HEK293 (cell line): ENCODE results near the gene SCFD2.
"Not testable (repeated sequence)": the region's sequence is repeated elsewhere in the genome, so short reads cannot be mapped to it uniquely, and the experiment has no call there.

Source experiments
- CTCF ChIA-PET: fragments of 350-600 bp; formaldehyde crosslinking; extraction: SDS; loops from one replicate; lab custom pipeline; 2021; ENCODE audit warnings: antibody characterized with exemption; lab: Yijun Ruan, JAX
- POLR2A ChIA-PET: fragments of 300-600 bp; formaldehyde crosslinking; extraction: SDS; loops from one replicate; lab custom pipeline; 2020; ENCODE audit warnings: antibody characterized with exemption, inconsistent platforms; lab: Yijun Ruan, JAX
- H3K27ac ChIP-seq: fragments of 200-500 bp; sonication (Bioruptor generic); 2 replicates; pipeline ENCODE4 v1.5.1; 2014; ENCODE audit warnings: low read depth, low read length, control low read depth, inconsistent platforms; ENCODE audit errors: extremely low read depth
- H3K36me3 ChIP-seq, 2 experiments: fragments of 200-500 bp in 1 of 2; sonication (Bioruptor generic) in 1 of 2; 1 replicate in 1 of 2; 2 replicates in 1 of 2; pipeline ENCODE4 v1.5.1; 2014 to 2017; ENCODE audit warnings: inconsistent platforms in 2 of 2, low read length in 2 of 2; ENCODE audit not compliant: control insufficient read depth in 2 of 2, insufficient read depth in 1 of 2
- H3K4me1 ChIP-seq: fragments of 200-500 bp; sonication (Bioruptor generic); 2 replicates; pipeline ENCODE4 v1.5.1; 2014; ENCODE audit warnings: mild to moderate bottlenecking, low read length, inconsistent platforms; ENCODE audit not compliant: control insufficient read depth, insufficient read depth
- H3K4me3 ChIP-seq: 2 replicates; pipeline ENCODE4 v1.5.1; 2011; ENCODE audit warnings: low read depth, mild to moderate bottlenecking, control low read depth, low read length, moderate library complexity
- H3K9me3 ChIP-seq: fragments of 200-500 bp; sonication (Bioruptor generic); 2 replicates; pipeline ENCODE4 v1.5.1; 2014; ENCODE audit warnings: low read depth, low read length, inconsistent platforms; ENCODE audit not compliant: control insufficient read depth, insufficient read depth
- BCL11B ChIP-seq: fragments of 450-650 bp; formaldehyde crosslinking; IDR thresholded peaks from 2 replicates; pipeline ENCODE4 v1.5.1; 2016; ENCODE audit warnings: low read depth, missing biosample characterization, missing genetic modification characterization
- MZF1 ChIP-seq: fragments of 450-650 bp; formaldehyde crosslinking; IDR thresholded peaks from 2 replicates; pipeline ENCODE4 v1.5.1; 2017; ENCODE audit warnings: missing biosample characterization, missing genetic modification characterization, borderline replicate concordance
- REPIN1 ChIP-seq: fragments of 450-650 bp; formaldehyde crosslinking; IDR thresholded peaks from 2 replicates; pipeline ENCODE4 v1.5.1; 2017; ENCODE audit warnings: missing biosample characterization, missing genetic modification characterization, low read depth
- SETDB1 ChIP-seq: IDR thresholded peaks from one replicate; pipeline ENCODE4 v1.6.1; 2017; ENCODE audit warnings: mild to moderate bottlenecking, low read length, moderate library complexity, mixed read lengths; ENCODE audit not compliant: insufficient read length
- SP3 ChIP-seq: fragments of 450-650 bp; formaldehyde crosslinking; IDR thresholded peaks from 2 replicates; pipeline ENCODE4 v1.5.1; 2016; ENCODE audit warnings: missing biosample characterization, missing genetic modification characterization
- TCF7L2 ChIP-seq: IDR thresholded peaks from 2 replicates; pipeline ENCODE4 v1.6.1; 2011; ENCODE audit warnings: low read depth, mild to moderate bottlenecking, inconsistent platforms, low read length, moderate library complexity, borderline replicate concordance
- ZBTB1 ChIP-seq: fragments of 450-650 bp; formaldehyde crosslinking; IDR thresholded peaks from 2 replicates; pipeline ENCODE4 v1.5.1; 2016; ENCODE audit warnings: missing biosample characterization, missing genetic modification characterization
- ZBTB21 ChIP-seq: fragments of 450-650 bp; formaldehyde crosslinking; IDR thresholded peaks from 2 replicates; pipeline ENCODE4 v1.5.1; 2017; ENCODE audit warnings: missing biosample characterization, missing genetic modification characterization
- ZFP41 ChIP-seq: fragments of 450-650 bp; formaldehyde crosslinking; IDR thresholded peaks from 2 replicates; pipeline ENCODE4 v1.5.1; 2016; ENCODE audit warnings: missing biosample characterization, missing genetic modification characterization, borderline replicate concordance
- ZNF157 ChIP-seq: fragments of 450-650 bp; formaldehyde crosslinking; IDR thresholded peaks from 2 replicates; pipeline ENCODE4 v1.5.1; 2016; ENCODE audit warnings: missing biosample characterization, missing genetic modification characterization
- ZNF214 ChIP-seq: fragments of 450-650 bp; formaldehyde crosslinking; IDR thresholded peaks from 2 replicates; pipeline ENCODE4 v1.5.1; 2017; ENCODE audit warnings: missing biosample characterization, mild to moderate bottlenecking, missing genetic modification characterization, borderline replicate concordance
- ZNF239 ChIP-seq: fragments of 450-650 bp; formaldehyde crosslinking; IDR thresholded peaks from 2 replicates; pipeline ENCODE4 v1.5.1; 2016; ENCODE audit warnings: missing biosample characterization, missing genetic modification characterization
- ZNF24 ChIP-seq: fragments of 450-650 bp; formaldehyde crosslinking; IDR thresholded peaks from 2 replicates; pipeline ENCODE4 v1.5.1; 2016; ENCODE audit warnings: missing biosample characterization, missing genetic modification characterization
- ZNF274 ChIP-seq, 2 experiments: fragments of 200-500 bp in 1 of 2; fragments of 450-650 bp in 1 of 2; sonication (Bioruptor generic) in 1 of 2; formaldehyde crosslinking in 1 of 2; IDR thresholded peaks; 2 replicates each; pipeline versions ENCODE4 v1.5.1 to v1.6.1; 2014 to 2016; ENCODE audit warnings: borderline replicate concordance in 1 of 2, inconsistent platforms in 1 of 2, low read length in 1 of 2, missing biosample characterization in 1 of 2, missing genetic modification characterization in 1 of 2
- ZNF350 ChIP-seq: fragments of 450-650 bp; formaldehyde crosslinking; IDR thresholded peaks from 2 replicates; pipeline ENCODE4 v1.5.0; 2017; ENCODE audit warnings: missing biosample characterization, mild to moderate bottlenecking, missing genetic modification characterization
- ZNF354C ChIP-seq: fragments of 450-650 bp; formaldehyde crosslinking; IDR thresholded peaks from 2 replicates; pipeline ENCODE4 v1.5.1; 2016; ENCODE audit warnings: missing biosample characterization, missing genetic modification characterization, low read depth, borderline replicate concordance
- ZNF366 ChIP-seq: fragments of 450-650 bp; formaldehyde crosslinking; conservative IDR thresholded peaks from 2 replicates; pipeline ENCODE4 v1.5.1; 2016; ENCODE audit warnings: missing biosample characterization, missing genetic modification characterization
- ZNF404 ChIP-seq: fragments of 450-650 bp; formaldehyde crosslinking; IDR thresholded peaks from 2 replicates; pipeline ENCODE4 v1.5.1; 2017; ENCODE audit warnings: missing biosample characterization, missing genetic modification characterization
- ZNF433 ChIP-seq: fragments of 450-650 bp; formaldehyde crosslinking; IDR thresholded peaks from 2 replicates; pipeline ENCODE4 v1.5.1; 2016; ENCODE audit warnings: missing biosample characterization, missing genetic modification characterization, low read depth
- ZNF571 ChIP-seq: fragments of 450-650 bp; formaldehyde crosslinking; IDR thresholded peaks from 2 replicates; pipeline ENCODE4 v1.5.0; 2017; ENCODE audit warnings: missing biosample characterization, missing genetic modification characterization
- ZNF660 ChIP-seq: fragments of 450-650 bp; IDR thresholded peaks from 2 replicates; pipeline ENCODE4 v1.5.1; 2018; ENCODE audit warnings: missing biosample characterization, mild to moderate bottlenecking, missing genetic modification characterization
- ZSCAN23 ChIP-seq: fragments of 450-650 bp; formaldehyde crosslinking; IDR thresholded peaks from 2 replicates; pipeline ENCODE4 v1.5.1; 2016; ENCODE audit warnings: missing biosample characterization, missing genetic modification characterization
- TF ChIP-seq, protein P1 (sequence below): fragments of 450-650 bp; formaldehyde crosslinking; IDR thresholded peaks from 2 replicates; pipeline ENCODE4 v1.5.1; 2017; ENCODE audit warnings: missing biosample characterization, missing genetic modification characterization
- TF ChIP-seq, protein P2 (sequence below): fragments of 450-650 bp; formaldehyde crosslinking; IDR thresholded peaks from 2 replicates; pipeline ENCODE4 v1.5.1; 2016; ENCODE audit warnings: missing biosample characterization, missing genetic modification characterization
- TF ChIP-seq, protein P3 (sequence below): fragments of 450-650 bp; formaldehyde crosslinking; IDR thresholded peaks from 2 replicates; pipeline ENCODE4 v1.5.1; 2016; ENCODE audit warnings: missing biosample characterization, missing genetic modification characterization

SCFD2 gene

DNA sequence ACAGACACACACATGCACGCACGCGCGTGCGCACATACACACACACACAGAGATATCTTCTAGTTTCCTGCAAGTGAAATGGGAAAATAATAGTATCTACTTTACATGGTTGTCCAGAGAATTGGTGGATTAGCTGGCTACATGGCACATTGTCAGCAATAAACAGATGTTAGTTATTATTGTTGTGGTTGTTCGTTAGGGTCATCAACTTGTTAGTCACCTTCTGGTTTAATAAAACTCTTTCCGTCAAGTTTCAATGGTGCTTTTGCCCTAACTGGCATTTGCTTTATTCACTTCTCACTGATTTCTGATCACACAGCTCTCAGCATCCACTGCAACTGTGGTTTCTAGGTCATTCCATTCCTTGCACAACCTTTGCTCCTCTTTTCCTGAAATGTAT, 529.2 kb downstream of the SCFD2 start:
- ChIA-PET POLR2A (interaction anchor here (1.9 kb wide), 1 partner anchor 124 kb away, joined by 9 read pairs; no protein-coding TSS in a partner anchor), CTCF (no interaction called here)
- Histone ChIP-seq H3K9me3 (no peaks in the 10 kb centered on the region), H3K36me3 (no peaks in the 10 kb centered on the region), H3K4me1 (no peaks in the 10 kb centered on the region), H3K4me3 (no peak overlapping the region), H3K27ac (no peak overlapping the region)
- no peak for TF ChIP-seq ZNF239
- no peak for TF ChIP-seq ZNF214 (tag by site-specific recombination)
- TF ChIP-seq TCF7L2: no peak
- TF ChIP-seq ZNF24: no peak
- no peak for TF ChIP-seq ZNF433
- TF ChIP-seq SETDB1: no peak
- TF ChIP-seq ZNF354C (tag by site-specific recombination): no peak
- no peak for TF ChIP-seq MZF1 (tag by site-specific recombination)
- TF ChIP-seq REPIN1 (tag by site-specific recombination): no peak
- TF ChIP-seq, protein P1, sequence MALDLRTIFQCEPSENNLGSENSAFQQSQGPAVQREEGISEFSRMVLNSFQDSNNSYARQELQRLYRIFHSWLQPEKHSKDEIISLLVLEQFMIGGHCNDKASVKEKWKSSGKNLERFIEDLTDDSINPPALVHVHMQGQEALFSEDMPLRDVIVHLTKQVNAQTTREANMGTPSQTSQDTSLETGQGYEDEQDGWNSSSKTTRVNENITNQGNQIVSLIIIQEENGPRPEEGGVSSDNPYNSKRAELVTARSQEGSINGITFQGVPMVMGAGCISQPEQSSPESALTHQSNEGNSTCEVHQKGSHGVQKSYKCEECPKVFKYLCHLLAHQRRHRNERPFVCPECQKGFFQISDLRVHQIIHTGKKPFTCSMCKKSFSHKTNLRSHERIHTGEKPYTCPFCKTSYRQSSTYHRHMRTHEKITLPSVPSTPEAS (tag by site-specific recombination): no peak
- no peak for TF ChIP-seq SP3 (tag by site-specific recombination)
- TF ChIP-seq ZNF350 (tag by site-specific recombination): no peak
- no peak for TF ChIP-seq ZNF660 (tag by site-specific recombination)
- no peak for TF ChIP-seq BCL11B (tag by site-specific recombination)
- no peak for TF ChIP-seq ZNF274 (IDR thresholded peaks at IDR 0.05; ENCODE audit: low read length)
- TF ChIP-seq ZNF274 (tag by site-specific recombination; IDR thresholded peaks at IDR 0.05; ENCODE audit: borderline replicate concordance): no peak
- TF ChIP-seq ZNF571: no peak
- no peak for TF ChIP-seq ZNF404 (tag by site-specific recombination)
- TF ChIP-seq, protein P2, sequence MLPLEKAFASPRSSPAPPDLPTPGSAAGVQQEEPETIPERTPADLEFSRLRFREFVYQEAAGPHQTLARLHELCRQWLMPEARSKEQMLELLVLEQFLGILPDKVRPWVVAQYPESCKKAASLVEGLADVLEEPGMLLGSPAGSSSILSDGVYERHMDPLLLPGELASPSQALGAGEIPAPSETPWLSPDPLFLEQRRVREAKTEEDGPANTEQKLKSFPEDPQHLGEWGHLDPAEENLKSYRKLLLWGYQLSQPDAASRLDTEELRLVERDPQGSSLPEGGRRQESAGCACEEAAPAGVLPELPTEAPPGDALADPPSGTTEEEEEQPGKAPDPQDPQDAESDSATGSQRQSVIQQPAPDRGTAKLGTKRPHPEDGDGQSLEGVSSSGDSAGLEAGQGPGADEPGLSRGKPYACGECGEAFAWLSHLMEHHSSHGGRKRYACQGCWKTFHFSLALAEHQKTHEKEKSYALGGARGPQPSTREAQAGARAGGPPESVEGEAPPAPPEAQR: no peak
- TF ChIP-seq ZBTB21 (tag by site-specific recombination): no peak
- no peak for TF ChIP-seq ZBTB1 (tag by site-specific recombination)

DNA sequence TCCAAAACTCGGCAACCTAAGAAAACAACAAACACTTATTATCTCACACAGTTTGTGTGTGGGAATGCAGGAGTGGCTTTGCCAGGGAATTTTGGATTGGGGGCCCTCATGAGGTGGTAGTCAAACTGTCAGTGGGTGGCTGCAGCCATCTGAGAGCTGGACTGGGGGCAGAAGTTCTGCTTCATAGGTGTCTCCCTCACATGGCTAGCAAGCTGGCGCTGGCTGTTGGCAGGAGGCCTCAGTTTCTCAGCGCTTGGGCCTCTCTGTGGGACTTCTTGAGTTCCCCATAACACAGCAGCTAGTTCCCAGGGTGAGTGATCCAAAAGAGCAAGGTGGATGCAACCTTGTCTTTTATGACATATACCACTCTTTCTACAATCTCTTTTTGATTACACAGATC, 529.7 kb downstream of the SCFD2 start:
- Histone ChIP-seq H3K27ac (no peak overlapping the region), H3K4me3 (no peak overlapping the region), H3K9me3 (no peaks in the 10 kb centered on the region), H3K4me1 (no peaks in the 10 kb centered on the region), H3K36me3 (no peaks in the 10 kb centered on the region)
- ChIA-PET POLR2A (no interaction called here), CTCF (interaction anchor here (0.6 kb wide), 1 partner anchor 1708 kb away, joined by 3 read pairs; no protein-coding TSS in a partner anchor)
- no peak for TF ChIP-seq ZNF366 (tag by site-specific recombination)
- no peak for TF ChIP-seq SP3 (tag by site-specific recombination)
- no peak for TF ChIP-seq ZSCAN23 (tag by site-specific recombination)
- TF ChIP-seq ZNF157 (tag by site-specific recombination): no peak
- TF ChIP-seq, protein P3, sequence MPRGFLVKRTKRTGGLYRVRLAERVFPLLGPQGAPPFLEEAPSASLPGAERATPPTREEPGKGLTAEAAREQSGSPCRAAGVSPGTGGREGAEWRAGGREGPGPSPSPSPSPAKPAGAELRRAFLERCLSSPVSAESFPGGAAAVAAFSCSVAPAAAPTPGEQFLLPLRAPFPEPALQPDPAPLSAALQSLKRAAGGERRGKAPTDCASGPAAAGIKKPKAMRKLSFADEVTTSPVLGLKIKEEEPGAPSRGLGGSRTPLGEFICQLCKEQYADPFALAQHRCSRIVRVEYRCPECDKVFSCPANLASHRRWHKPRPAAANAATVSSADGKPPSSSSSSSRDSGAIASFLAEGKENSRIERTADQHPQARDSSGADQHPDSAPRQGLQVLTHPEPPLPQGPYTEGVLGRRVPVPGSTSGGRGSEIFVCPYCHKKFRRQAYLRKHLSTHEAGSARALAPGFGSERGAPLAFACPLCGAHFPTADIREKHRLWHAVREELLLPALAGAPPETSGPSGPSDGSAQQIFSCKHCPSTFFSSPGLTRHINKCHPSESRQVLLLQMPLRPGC: no peak
- no peak for TF ChIP-seq ZFP41 (tag by site-specific recombination)

DNA sequence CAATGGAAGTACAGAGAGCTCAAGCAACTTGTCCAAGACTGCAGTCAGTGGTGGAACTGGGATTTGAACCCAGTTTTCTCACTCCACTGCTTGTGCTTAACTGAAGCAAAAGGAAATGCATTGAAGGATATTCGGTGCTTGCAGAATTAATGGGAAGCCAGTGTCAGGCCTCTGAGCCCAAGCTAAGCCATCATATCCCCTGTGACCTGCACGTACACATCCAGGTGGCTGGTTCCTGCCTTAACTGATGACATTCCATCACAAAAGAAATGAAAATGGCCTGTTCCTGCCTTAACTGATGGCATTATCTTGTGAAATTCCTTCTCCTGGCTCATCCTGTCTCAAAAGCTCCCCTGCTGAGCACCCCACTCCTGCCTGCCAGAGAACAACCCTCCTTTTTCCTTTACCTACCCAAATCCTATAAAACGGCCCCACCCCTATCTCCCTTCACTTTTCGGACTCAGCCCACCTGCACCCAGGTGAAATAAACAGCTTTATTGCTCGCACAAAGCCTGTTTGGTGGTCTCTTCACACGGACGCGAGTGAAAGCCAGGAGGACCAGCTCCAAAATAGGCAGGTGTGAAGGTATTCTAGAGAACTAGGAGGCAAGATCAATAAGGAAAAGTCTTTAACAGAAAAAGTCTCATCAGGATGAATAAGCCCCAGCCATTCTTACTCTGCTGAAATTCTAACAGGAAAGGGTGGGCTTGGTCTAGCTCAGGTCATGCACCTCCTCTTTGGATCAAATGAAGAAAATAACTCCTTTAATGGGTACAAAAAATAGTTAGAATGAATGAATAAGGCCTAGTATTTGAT, 531.0 kb downstream of the SCFD2 start:
- H3K4me1 ChIP-seq, H3K4me3 ChIP-seq, H3K36me3 ChIP-seq, H3K27ac ChIP-seq, POLR2A ChIA-PET, H3K9me3 ChIP-seq: not testable (repeated sequence)
- CTCF ChIA-PET: interaction anchor here (0.9 kb wide), 1 partner anchor 148 kb away, joined by 3 read pairs; no protein-coding TSS in a partner anchor
